GM21367 (cell line): ENCODE results near the gene ASAP3.
"Not testable (repeated sequence)": the region's sequence is repeated elsewhere in the genome, so short reads cannot be mapped to it uniquely, and the experiment has no call there.

Source experiments
- ATAC-seq: cut with Tn5 transposase; IDR thresholded peaks from one replicate; pipeline ENCODE4 v1.9.1; 2021; ENCODE audit not compliant: unreplicated experiment

The ASAP3 gene

GRCh38 chr1:23399229-23399628 is 84.8 kb downstream of the ASAP3 start:
- ATAC-seq = no peak

- ATAC-seq = no peak
Measured at GRCh38 chr1:23397908-23398307, 86.1 kb downstream of the ASAP3 start.

- no peak for ATAC-seq
Measured at GRCh38 chr1:23396380-23396779, 87.6 kb downstream of the ASAP3 start.

GRCh38 chr1:23395849-23396248 is 88.1 kb downstream of the ASAP3 start:
- ATAC-seq = no peak

- ATAC-seq = no peak
Measured at GRCh38 chr1:23395154-23395724, 88.7 kb downstream of the ASAP3 start.

- no peak for ATAC-seq
Measured at GRCh38 chr1:23394684-23395083, 89.3 kb downstream of the ASAP3 start.

GRCh38 chr1:23394181-23394580 is 89.8 kb downstream of the ASAP3 start:
- ATAC-seq = no peak

GRCh38 chr1:23393706-23394105 is 90.3 kb downstream of the ASAP3 start:
- ATAC-seq = no peak

GRCh38 chr1:23392125-23392855 is 91.7 kb downstream of the ASAP3 start:
- ATAC-seq = no peak

GRCh38 chr1:23389837-23390321 is 94.1 kb downstream of the ASAP3 start:
- no peak for ATAC-seq

- no peak for ATAC-seq
Measured at GRCh38 chr1:23387494-23387893, 96.5 kb downstream of the ASAP3 start.

- ATAC-seq = no peak
Measured at GRCh38 chr1:23385119-23385621, 98.8 kb downstream of the ASAP3 start.

GRCh38 chr1:23384312-23385058 is 99.5 kb downstream of the ASAP3 start:
- ATAC-seq = no peak

- no peak for ATAC-seq
Measured at GRCh38 chr1:23383577-23384311, 100.2 kb downstream of the ASAP3 start.

GRCh38 chr1:23381233-23381885 is 102.6 kb downstream of the ASAP3 start:
- no peak for ATAC-seq

- ATAC-seq = no peak
Measured at GRCh38 chr1:23380719-23381118, 103.3 kb downstream of the ASAP3 start.

GRCh38 chr1:23380236-23380635 is 103.7 kb downstream of the ASAP3 start:
- not testable (repeated sequence) for ATAC-seq
